Measurements from ENCODE around the gene CTU2. TPM values are rescaled to one million over a fixed set of nuclear protein-coding genes. Genes with fewer than 3 reads are reported as not detected.
A peak's percentile ranks its signal among the peaks of the same experiment; 100 is the strongest.

The CTU2 gene
- polyA plus RNA-seq, 1 of the 3 experiments (the other 2 are of a cell fraction) = 16.2 TPM

DNA sequence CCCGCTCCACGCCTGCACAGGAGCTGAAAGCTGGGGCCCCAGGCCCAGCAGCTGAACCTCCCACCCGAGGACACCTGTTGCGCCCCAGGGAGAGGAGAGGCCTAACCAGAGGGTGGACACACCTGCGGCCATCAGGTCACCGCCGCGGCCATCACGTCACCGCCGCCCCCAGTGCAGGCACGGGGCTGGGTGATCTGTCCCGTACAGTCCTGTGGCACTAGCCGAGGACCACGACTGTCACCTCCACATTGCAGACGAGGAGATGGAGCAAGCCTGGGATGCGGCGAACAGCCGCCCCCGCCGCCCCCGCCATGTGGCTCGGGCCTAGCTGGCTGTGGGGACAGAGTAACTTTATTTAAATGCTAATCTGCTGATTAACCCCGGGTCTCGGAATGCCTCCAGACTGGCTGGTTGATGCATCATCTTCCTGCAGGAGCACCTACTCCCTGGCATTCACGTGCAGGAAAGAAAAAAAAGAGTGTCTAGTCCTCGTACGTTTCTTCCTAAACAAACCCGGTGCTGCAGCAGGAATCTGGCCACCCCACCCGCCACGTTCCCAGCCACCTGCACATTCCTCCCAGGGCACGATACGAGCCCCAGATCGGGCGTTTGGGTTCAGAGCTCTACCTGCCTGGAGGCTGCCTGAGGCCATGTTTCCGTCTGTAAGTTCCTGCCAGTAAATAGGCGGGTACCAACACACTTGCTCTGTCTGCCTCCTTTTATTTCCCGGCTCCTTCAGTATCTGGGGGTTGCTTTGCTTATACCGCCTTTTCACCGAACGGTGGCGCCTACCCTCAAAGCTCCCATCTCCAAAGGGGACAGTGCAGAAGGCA lies 48.8 kb downstream of the CTU2 start:
- peak overlapping the region; percentile 61 for H3K4me2 ChIP-seq
- peaks cover 8 to 12% of the 10 kb centered on the region in 2 experiments; a peak in 2 of 4 replicates for H3K4me1 ChIP-seq (ENCODE audit: control insufficient read depth in 1 of 2, insufficient read depth in 2 of 2, low read depth in 1 of 2, low read length in 1 of 2)

More for the DNA sequence above, 48.8 kb downstream of the CTU2 start:
- H3F3A ChIP-seq (replicated peaks; ENCODE audit: insufficient read depth) = peaks cover 11% of the 10 kb centered on the region
- no peaks in the 10 kb centered on the region for H3K9me2 ChIP-seq
- no peaks in the 10 kb centered on the region for H3K9me3 ChIP-seq
- H3K36me3 ChIP-seq (replicated peaks in 1 of 2; ENCODE audit: control insufficient read depth in 1 of 2, insufficient read depth in 2 of 2, low read length in 1 of 2) = peaks cover 0 to 5% of the 10 kb centered on the region in 2 experiments
- no peak overlapping the region for H3K4me3 ChIP-seq (ENCODE audit: low read depth in 2 of 2, low read length in 1 of 2)
- H3K27me3 ChIP-seq (ENCODE audit: insufficient read depth) = no peaks in the 10 kb centered on the region
- ChIA-PET POLR2A (no interaction called here), CTCF (interaction anchor here (0.6 to 30.9 kb wide), 22 partner anchors 13 to 461 kb away, joined by 3 to 540 read pairs (median 3); partner anchors contain the start of genes GALNS and TRAPPC2L)
- H2AFZ ChIP-seq (ENCODE audit: low read depth) = no peak overlapping the region
- peak overlapping the region in 1 of 2 experiments; percentile 65; a peak in 2 of 4 replicates for H3K27ac ChIP-seq (ENCODE audit: low read depth in 2 of 2, low read length in 1 of 2)
- TF ChIP-seq USF1 (IDR thresholded peaks at IDR 0.05; ENCODE audit: borderline replicate concordance, low read depth) = peak; percentile 26; the same call in 1 of the 2 replicates
- TF ChIP-seq, protein P1, sequence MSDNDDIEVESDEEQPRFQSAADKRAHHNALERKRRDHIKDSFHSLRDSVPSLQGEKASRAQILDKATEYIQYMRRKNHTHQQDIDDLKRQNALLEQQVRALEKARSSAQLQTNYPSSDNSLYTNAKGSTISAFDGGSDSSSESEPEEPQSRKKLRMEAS (IDR thresholded peaks at IDR 0.05; ENCODE audit: low read depth) = peak; percentile 73; the same call in 1 of the 2 replicates
- no peak; the same call in 1 of the 2 replicates for TF ChIP-seq FOSL2 (IDR thresholded peaks at IDR 0.05; ENCODE audit: borderline replicate concordance, low read depth)
- TF ChIP-seq TAF1 (IDR thresholded peaks at IDR 0.05; ENCODE audit: borderline replicate concordance, low read depth, low read length) = no peak
- TF ChIP-seq RAD21 (IDR thresholded peaks at IDR 0.05; ENCODE audit: low read length) = peak; percentile 63
- no peak for TF ChIP-seq EZH2phosphoT487 (IDR thresholded peaks at IDR 0.05; ENCODE audit: borderline replicate concordance, low read depth)
- no peak for TF ChIP-seq YY1 (IDR thresholded peaks at IDR 0.05; ENCODE audit: low read depth)
- 0 out of 2 replicates have a peak, but pooled peaks have one; percentile 15 for TF ChIP-seq POLR2AphosphoS5 (IDR thresholded peaks at IDR 0.05; ENCODE audit: low read depth, low read length)
- TF ChIP-seq, protein P2, sequence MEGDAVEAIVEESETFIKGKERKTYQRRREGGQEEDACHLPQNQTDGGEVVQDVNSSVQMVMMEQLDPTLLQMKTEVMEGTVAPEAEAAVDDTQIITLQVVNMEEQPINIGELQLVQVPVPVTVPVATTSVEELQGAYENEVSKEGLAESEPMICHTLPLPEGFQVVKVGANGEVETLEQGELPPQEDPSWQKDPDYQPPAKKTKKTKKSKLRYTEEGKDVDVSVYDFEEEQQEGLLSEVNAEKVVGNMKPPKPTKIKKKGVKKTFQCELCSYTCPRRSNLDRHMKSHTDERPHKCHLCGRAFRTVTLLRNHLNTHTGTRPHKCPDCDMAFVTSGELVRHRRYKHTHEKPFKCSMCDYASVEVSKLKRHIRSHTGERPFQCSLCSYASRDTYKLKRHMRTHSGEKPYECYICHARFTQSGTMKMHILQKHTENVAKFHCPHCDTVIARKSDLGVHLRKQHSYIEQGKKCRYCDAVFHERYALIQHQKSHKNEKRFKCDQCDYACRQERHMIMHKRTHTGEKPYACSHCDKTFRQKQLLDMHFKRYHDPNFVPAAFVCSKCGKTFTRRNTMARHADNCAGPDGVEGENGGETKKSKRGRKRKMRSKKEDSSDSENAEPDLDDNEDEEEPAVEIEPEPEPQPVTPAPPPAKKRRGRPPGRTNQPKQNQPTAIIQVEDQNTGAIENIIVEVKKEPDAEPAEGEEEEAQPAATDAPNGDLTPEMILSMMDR (IDR thresholded peaks at IDR 0.05) = peak; percentile 68
- TF ChIP-seq TCF12 (IDR thresholded peaks at IDR 0.05) = peak; percentile 58
- TF ChIP-seq, protein P3, sequence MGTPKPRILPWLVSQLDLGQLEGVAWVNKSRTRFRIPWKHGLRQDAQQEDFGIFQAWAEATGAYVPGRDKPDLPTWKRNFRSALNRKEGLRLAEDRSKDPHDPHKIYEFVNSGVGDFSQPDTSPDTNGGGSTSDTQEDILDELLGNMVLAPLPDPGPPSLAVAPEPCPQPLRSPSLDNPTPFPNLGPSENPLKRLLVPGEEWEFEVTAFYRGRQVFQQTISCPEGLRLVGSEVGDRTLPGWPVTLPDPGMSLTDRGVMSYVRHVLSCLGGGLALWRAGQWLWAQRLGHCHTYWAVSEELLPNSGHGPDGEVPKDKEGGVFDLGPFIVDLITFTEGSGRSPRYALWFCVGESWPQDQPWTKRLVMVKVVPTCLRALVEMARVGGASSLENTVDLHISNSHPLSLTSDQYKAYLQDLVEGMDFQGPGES (IDR thresholded peaks at IDR 0.05; ENCODE audit: low read depth, low read length) = no peak
- no peak for TF ChIP-seq REST (IDR thresholded peaks at IDR 0.05; ENCODE audit: low read depth, low read length)
- no peak for TF ChIP-seq MEF2A (IDR thresholded peaks at IDR 0.05; ENCODE audit: borderline replicate concordance, low read depth)
- no peak for TF ChIP-seq SIN3A (IDR thresholded peaks at IDR 0.05; ENCODE audit: borderline replicate concordance, low read depth, low read length)
- TF ChIP-seq TEAD4 (IDR thresholded peaks at IDR 0.05; ENCODE audit: borderline replicate concordance, insufficient read depth) = 0 out of 2 replicates have a peak, but pooled peaks have one; percentile 32
- TF ChIP-seq EP300 (IDR thresholded peaks at IDR 0.05; ENCODE audit: borderline replicate concordance in 1 of 2, low read depth in 1 of 2, low read length in 1 of 2) = peak in 1 of 2 experiments; percentile 38; a peak in 1 of 4 replicates
- TF ChIP-seq RCOR1 (IDR thresholded peaks at IDR 0.05; ENCODE audit: low read length) = no peak
- TF ChIP-seq SMC3 (IDR thresholded peaks at IDR 0.05; ENCODE audit: low read depth, low read length) = peak; percentile 44
- TF ChIP-seq RFX5 (IDR thresholded peaks at IDR 0.05; ENCODE audit: low read length) = no peak
- TF ChIP-seq NFIC (IDR thresholded peaks at IDR 0.05; ENCODE audit: borderline replicate concordance) = 0 out of 2 replicates have a peak, but pooled peaks have one; percentile 43
- no peak overlapping the region; the same call in 1 of the 2 replicates for H3K9ac ChIP-seq
- WGBS (ENCODE audit: low lambda C conversion rate) = 27% methylated on average over 19 of the region's 42 CpGs
- peak; percentile 84 for DNase-seq
- peaks cover 95% of the 10 kb centered on the region for H4K20me1 ChIP-seq (ENCODE audit: insufficient read depth)
- peaks cover 92% of the 10 kb centered on the region for H3K79me2 ChIP-seq (ENCODE audit: insufficient read depth)
